HL-60 (cell line): ENCODE measurements around the gene QSOX1.

Source experiments
- DNase-seq, 2 experiments: peaks; one replicate each; pipeline ENCODE4 v3.0.0-alpha.2; 2010 to 2020; ENCODE audit warnings: low read depth in 1 of 2, low spot score in 1 of 2
- H3K27ac ChIP-seq: fragments of 250-450 bp; sonication (Bioruptor Pico); replicated peaks from 2 replicates; pipeline ENCODE4 v1.5.1; 2020; ENCODE audit warnings: mild to moderate bottlenecking, moderate library complexity
- H3K27me3 ChIP-seq: fragments of 250-450 bp; sonication (Bioruptor Pico); 2 replicates; pipeline ENCODE4 v1.5.1; 2021; ENCODE audit warnings: mild to moderate bottlenecking, moderate library complexity; ENCODE audit not compliant: insufficient read depth, poor library complexity, severe bottlenecking
- H3K4me3 ChIP-seq: replicated peaks from 2 replicates; pipeline ENCODE4 v1.5.1; 2011; ENCODE audit warnings: mild to moderate bottlenecking, control low read depth, low read length; ENCODE audit not compliant: insufficient read depth
- CTCF ChIP-seq: IDR thresholded peaks from one replicate; pipeline ENCODE4 v1.5.1; 2011; ENCODE audit warnings: low read length, control low read depth, inconsistent platforms; ENCODE audit not compliant: insufficient read depth
- GABPA ChIP-seq: IDR thresholded peaks from 2 replicates; pipeline ENCODE4 v1.6.1; 2012; ENCODE audit warnings: low read depth
- POLR2AphosphoS5 ChIP-seq: IDR thresholded peaks from 2 replicates; pipeline ENCODE4 v1.6.1; 2012; ENCODE audit warnings: low read depth
- REST ChIP-seq: IDR thresholded peaks from 2 replicates; pipeline ENCODE4 v1.6.1; 2012; ENCODE audit warnings: low read depth; ENCODE audit not compliant: insufficient replicate concordance
- SPI1 ChIP-seq: IDR thresholded peaks from 2 replicates; pipeline ENCODE4 v1.6.1; 2012; ENCODE audit warnings: low read depth, mild to moderate bottlenecking, borderline replicate concordance

QSOX1 gene

DNA sequence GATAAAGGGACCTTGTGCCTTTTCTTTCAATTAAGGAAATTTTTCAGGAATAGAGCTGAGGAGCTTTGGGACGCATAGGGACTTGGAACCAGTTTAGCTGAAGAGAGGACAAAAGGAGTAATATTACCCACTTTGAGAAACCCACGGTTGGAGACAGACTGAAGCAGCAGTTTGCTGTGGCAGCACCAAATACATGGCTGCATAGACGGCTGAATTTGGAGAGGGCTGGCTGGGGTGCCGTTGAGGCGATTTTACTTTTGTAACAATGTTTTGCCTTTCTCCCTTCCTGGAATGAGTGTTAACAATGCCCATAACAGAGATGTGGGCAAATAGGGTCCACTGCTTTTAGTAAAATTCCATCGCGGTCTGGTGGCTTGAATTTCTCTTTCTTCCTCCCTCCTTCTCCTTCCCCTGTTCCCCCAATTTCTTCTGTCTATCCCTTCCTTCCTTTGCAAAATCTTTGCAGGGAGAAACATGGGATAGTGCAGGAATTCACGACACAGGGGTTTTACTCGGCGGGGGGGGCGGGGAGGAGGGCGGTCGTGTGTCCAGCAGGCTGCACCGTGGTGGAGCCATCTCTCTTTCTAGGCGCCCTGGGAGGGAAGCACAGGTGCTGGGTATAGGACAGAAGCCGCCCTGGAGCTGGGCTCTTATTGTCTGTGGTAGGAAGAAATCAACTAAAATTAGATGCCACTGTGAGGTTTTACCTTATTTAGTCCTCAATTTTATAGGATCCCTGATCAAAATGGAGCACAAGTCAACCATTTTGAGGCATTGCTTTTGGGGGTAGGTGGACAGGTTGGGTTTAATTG is 82.2 kb downstream of the QSOX1 start:
- Histone ChIP-seq H3K27me3 (peaks cover 83% of the 10 kb centered on the region), H3K4me3 (no peak overlapping the region), H3K27ac (no peak overlapping the region)
- TF ChIP-seq POLR2AphosphoS5: no peak
- TF ChIP-seq SPI1: no peak
- TF ChIP-seq CTCF: no peak
- DNase-seq: no peak

GRCh38 chr1:180237869-180238476 is 83.3 kb downstream of the QSOX1 start:
- no peak for DNase-seq
- H3K27me3 ChIP-seq: peaks cover 75% of the 10 kb centered on the region
- H3K4me3 ChIP-seq: no peak overlapping the region
- H3K27ac ChIP-seq: no peak overlapping the region
- no peak for TF ChIP-seq SPI1
- TF ChIP-seq CTCF: no peak
- no peak for TF ChIP-seq POLR2AphosphoS5
- TF ChIP-seq GABPA: no peak
- TF ChIP-seq REST: no peak

DNA sequence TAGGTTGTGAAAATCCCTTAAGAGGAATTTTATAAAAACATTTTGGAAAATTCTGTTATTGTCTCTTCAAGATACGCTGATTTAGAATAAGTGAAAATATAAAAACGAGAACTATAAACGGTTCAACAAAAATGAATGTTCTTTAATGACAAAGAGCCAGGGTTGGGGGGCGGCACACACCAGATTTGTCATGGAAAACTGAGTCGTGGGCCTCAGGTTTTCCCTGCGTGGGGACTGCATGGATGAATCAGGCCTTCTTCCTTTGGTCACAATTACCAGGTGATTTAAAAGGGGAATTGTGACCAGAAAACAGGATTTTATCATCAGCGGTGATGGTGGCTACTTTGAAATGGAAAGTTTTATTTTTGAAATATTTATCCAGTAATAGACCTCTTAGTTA is 84.0 kb downstream of the QSOX1 start:
- DNase-seq: no peak
- TF ChIP-seq CTCF: no peak
- no peak for TF ChIP-seq GABPA
- no peak for TF ChIP-seq SPI1
- TF ChIP-seq POLR2AphosphoS5: no peak
- no peak for TF ChIP-seq REST
- H3K4me3 ChIP-seq: no peak overlapping the region
- no peak overlapping the region for H3K27ac ChIP-seq
- H3K27me3 ChIP-seq: peaks cover 67% of the 10 kb centered on the region
